NCI-H128 (cell line): ENCODE measurements around the gene CNIH3.
"Not testable (repeated sequence)": the region's sequence is repeated elsewhere in the genome, so short reads cannot be mapped to it uniquely, and the experiment has no call there.

Experiments
- DNase-seq: peaks from one replicate; lab custom pipeline; 2025; ENCODE audit not compliant: unreplicated experiment; lab: John Stamatoyannopoulos, UW

Gene CNIH3

DNA sequence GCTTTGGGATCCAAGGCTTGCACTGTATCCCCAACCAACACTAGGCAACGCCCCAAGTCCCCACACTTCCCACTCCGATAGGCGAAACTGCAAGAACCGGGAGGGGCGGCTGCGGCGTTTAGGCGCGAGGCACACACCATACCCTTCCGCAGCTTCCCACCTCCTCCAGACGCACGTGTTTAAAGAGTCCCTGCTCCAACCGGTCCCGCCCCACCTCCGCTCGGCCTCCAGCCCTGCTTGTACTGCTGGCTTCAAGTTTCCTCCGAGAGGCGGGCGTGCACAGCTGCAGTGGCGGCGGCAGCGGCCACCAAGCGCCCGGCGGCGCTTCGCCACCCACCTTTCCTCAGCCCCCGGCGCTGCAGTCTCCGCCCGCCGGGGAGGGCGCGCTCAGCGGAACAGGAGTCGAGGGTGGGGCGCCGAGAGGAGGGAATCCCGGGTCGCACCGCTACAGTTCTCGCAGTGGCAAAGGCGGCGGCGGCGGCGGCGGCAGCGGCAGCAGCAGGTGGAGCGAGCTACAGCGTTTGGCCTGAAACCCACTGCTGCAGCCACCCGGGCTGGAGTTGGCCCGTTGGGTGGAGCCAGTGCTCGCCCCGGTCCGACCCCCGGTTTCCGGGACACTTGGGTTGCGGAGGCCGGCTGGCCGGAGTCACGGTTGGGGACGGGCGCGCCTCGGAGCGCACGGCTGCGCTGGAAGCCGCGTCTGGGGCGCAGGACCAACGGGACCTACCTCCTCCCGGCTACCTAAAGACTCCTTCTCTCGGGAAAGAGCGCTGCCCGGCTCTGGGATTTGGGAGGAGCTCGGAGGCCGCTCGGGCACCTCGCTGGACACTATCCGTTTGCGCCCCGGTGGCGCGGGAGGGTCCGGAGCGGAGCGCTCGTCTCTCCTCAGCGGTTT, at the start of gene CNIH3:
Gene CNIH3, plus strand, starts transcription at position 457 of the 895 bp plus-strand sequence. CDS start 858 bp downstream, outside the sequence.
- DNase-seq = peak; percentile 67

DNA sequence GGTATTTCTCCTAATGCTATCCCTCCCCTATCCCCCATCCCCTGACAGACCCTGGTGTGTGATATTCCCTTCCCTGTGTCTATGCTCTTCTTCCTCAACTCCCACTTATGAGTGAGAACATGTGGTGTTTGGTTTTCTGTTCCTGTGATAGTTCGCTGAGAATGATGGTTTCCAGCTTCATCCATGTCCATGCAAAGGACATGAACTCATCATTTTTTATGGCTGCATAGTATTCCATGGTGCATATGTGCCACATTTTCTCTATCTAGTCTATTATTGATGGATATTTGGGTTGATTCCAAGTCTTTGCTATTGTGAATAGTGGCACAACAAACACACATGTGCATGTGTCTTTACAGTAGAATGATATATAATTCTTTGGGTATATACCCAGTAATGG, 49.6 kb upstream of the CNIH3 start:
- DNase-seq = not testable (repeated sequence)

DNA sequence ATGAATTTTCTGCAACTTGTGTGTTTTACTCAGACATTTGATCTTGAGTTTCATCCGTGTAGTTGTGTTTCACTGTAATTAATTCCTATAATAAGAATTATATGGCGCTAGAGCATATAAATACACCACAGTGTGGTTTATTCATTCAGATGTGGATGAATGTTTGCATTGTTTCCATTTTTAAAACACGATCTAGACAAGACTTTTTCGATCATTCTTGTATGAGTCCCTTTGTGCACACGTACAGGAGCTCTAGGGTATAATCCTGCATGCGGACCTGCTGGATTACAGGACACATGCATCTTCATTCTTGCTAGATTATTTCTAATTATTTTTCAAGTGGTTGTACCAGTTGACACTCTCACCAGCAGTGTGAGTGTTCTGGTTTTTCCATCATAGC, 46.8 kb upstream of the CNIH3 start:
- DNase-seq = no peak

DNA sequence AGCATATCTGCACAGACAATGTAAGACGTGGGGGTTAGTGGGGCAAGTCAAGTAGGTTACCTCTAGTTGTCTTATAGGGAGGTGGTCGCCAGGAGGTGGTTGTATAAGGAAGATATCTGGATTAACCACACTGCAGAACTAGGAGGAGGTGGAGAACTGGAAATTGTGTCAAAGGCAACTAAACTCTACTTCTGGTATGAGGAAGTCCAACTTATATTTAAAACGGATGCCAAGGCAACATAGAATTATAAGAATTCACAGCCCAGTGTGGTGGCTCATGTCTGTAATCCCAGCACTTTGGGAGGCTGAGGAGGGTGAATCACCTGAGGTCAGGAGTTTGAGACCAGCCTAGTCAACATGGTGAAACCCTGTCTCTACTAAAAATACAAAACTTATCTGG, 44.1 kb upstream of the CNIH3 start:
- not testable (repeated sequence) for DNase-seq

DNA sequence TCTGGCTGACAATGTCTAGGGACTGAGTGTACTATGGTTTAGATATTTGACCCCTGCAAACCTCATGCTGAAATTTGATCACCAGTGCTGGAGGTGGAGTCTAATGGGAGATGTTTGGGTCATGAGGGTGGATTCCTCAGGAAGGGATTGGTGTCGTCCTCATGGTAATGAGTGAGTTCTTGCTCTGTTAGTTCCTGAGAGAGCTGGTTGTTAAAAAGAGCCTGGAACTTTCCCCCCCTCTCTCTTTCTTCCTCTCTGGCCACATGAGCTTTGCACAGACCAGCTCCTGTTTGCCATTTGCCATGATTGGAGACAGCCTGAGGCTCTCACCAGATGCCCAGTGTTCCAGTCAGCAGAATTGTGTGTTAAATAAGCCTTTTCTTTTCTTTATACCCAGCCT, 36.6 kb upstream of the CNIH3 start:
- no peak for DNase-seq

DNA sequence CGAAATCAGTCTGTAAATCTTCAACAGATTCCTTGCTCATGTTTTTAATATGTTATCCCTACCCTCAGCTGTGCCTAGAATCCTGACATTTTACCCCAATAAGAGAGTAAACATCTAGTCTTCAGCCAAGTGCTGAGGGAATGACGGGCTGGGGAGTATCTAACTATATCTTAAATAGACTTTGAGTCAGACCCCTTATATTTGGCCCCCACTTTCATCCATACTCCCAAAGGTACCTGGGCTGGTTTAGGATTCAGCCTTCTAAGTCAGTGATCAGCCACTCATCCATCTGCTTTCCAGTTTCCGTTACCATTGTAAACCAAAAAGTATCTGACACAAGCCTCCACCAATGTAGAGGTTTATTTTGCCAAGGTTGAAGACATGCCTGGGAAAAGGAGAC, 36.1 kb upstream of the CNIH3 start:
- no peak for DNase-seq

DNA sequence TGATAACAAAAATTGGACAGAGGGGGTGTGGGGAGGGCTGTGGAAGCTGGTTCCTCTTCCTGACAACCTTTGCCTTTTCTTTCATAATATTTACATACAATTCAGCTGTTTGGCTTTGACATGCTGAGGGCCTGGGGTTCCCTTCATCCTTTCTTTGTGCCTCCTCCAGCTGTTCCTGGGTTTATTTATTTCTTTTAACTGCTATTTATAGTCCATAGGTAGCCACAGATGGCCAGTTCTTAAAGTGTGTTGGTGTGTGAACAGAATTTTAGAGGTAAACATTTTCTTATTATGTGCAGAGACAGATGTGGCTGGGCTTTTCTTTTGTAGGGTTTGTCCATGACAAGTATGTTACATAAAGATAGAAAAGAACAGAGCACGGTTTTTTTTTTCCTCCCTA, 34.1 kb upstream of the CNIH3 start:
- no peak for DNase-seq

DNA sequence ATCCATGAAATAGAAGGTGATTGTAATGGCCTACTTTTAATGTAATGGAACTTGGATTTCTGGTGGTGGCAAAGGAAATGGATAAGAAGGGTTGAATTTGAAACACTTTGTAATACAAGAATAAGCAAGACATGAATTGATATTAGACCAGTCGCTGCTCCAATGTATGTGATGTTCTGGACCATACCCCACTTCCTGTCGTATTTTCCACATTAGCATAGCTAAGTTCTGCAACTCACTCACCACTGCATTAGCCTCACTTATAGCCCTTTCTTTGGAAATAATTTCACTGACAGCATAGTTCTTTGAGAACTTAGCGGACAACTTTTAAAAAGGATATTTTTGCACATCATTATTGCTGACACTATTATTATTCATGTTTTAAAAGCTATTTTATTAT, 32.3 kb upstream of the CNIH3 start:
- DNase-seq = no peak

DNA sequence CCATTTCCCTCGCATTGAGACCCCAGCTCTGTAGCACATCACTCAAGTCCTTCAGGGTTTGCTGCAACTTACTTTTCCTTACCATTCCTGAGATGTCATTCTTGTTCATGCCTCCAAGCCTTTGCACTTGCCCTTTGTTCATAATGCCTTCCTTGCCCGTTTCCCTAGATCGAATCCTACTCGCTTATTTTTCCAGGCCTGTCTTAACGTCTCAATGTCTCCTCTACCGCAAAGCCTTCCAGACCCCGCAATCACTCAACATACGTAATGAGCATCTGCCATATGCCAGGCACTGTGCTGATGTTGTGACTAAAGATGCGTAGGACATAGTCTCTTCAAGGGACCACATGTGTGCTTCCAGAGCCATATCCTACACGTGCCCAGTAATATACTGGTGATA, 31.1 kb upstream of the CNIH3 start:
- DNase-seq = no peak

DNA sequence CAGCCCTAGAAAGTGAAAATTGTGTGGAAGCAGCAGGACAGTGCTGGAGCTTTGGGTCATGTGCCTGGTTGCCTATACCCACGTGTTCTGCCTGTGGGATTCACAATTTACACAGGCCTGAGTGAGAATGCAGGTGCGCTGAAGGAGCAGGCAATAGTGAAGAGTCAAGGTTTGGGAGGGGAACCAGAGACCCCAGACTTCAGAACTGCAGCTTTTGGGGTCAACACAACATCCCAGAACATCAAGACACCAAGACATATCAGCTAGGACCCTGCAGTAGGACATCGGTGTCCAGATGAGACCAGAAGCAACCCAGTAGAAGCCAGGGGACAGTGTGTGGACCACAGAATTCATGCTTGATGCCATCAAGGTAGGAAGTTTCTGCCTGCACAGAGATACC, 29.1 kb upstream of the CNIH3 start:
- DNase-seq = no peak

DNA sequence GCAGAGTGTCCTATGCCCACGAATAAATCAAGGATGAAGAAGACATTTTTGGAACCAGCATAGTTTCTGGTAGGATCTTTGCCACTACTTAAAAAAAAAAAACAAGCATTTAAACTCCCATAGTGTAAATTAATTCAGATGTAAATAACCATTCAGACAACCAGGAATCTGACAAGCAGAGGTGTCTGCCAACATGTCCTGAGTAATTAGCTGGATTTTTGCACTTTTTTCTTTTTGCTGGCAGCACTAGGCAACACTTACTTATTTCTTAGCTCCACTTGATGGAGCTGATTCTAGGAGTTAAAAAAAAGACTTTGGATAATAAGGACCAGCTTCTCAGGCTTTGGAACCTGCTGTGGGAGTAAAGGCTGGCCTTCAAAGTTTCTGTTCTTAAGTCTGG, 27.6 kb upstream of the CNIH3 start:
- DNase-seq = no peak

DNA sequence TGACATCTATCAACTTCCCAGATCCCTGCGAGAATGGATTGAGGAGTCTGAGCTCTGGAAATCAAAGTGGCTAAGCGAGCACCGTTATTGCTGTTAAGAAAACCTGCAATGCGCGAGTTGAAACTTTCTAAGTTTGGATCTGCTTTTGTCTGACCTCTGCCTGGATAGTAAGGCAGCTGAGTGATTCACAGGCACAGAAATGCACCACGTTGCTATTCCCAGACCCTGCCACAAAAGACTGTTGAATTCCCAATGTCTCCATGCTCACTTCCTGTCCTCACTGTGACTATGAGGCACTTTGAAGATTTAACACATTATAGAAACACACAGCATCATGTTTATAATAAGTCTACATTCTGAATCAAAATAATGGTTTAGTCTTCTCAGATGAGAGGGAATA, 27.1 kb upstream of the CNIH3 start:
- no peak for DNase-seq

DNA sequence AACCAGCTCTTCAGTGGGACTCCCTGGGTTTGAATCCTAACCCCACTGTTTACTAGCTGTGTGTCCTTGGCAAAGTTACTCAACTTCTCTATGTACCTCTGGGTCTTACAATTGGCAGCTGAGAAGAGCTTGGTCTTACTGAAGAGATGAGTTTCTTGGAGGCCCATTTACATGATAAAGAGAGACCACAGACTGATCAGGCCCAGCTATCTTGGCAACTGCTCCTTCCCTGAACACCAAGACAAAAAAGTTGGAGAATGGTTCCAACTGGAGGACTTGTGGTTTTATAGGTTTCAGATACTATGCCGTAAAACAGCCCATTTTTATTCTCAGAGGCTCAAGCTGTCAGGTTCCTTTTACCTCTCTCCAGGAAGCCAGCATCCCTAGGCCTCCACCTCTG, 24.8 kb upstream of the CNIH3 start:
- no peak for DNase-seq

DNA sequence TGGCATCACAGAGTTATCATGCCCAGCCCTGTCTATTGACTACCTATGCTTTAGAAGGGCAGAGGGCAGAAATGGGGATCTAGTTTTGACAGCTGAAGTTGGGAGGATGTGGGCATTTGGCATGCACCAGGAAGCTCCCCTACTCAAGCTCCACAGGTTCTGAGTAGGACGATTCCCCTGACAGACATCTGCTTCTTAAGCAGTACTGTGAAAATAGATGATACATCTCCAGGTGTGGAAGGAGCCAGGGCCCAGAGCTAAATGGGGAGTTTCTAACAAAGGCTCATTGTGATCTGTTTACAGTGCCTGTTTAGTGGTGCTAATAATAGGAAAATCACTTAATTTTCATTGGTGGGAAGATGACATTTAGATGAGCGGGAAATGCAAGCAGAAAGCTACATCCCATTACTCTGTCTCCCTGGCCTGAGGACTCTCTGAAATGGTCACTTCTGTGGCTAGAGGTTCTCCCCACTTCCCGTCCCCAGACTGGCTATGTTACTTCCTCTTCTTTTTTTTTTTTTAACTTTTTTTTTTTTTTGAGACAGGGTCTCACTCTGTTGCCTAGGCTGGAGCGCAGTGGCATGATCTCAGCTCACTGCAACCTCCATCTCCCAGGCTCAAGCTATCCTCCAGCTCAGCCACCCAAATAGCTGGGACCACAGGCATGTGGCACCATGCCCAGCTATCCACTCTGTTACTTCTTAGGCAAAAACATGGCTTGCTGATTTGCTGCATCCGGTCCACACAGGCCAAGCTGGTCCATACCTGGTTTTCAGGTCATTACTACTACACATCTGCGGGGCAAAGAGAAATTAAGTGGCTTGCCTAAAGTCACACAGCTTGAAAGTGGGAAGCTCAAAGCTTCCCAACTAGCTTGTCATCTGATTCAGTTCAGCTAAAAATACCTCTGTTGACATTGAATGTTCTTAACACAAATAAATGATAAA, 23.2 kb upstream of the CNIH3 start:
- DNase-seq = no peak

DNA sequence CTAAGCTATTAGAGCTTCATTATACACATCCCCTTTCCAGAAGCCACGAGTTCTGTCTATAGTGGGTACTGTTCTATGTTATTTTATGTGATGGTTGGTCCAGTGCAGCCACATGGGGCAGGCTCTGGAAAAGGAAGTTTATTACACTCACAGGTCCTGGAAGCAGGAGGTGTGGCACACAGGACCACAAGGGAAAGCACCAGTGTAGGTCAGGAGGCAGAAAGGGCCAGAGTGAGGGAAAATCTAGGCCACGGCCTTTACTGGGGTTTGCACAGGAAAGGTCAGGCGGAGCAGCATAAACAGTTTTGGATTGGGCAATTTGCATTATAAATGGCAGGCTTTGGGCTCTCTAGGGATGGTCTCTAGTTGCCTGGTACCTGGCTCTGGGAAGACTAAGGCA, 21.8 kb upstream of the CNIH3 start:
- DNase-seq = no peak

DNA sequence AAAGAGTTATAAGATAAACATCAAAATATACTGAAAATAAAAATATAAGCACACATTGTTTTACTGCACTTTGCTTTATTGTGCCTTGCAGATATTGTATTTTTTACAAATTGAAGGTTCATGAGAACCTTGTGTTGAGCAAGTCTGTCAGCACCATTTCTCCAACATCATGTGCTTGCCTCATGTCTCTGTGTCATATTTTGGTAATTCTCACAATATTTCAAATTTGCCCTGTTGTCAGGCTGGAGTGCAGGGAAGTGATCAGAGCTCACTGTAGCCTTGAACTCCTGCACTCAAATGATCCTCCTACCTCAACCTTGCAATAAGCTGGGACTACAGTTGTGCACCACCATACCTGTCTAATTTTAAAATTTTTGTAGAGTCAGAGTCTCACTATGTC, 21.3 kb upstream of the CNIH3 start:
- DNase-seq = no peak

DNA sequence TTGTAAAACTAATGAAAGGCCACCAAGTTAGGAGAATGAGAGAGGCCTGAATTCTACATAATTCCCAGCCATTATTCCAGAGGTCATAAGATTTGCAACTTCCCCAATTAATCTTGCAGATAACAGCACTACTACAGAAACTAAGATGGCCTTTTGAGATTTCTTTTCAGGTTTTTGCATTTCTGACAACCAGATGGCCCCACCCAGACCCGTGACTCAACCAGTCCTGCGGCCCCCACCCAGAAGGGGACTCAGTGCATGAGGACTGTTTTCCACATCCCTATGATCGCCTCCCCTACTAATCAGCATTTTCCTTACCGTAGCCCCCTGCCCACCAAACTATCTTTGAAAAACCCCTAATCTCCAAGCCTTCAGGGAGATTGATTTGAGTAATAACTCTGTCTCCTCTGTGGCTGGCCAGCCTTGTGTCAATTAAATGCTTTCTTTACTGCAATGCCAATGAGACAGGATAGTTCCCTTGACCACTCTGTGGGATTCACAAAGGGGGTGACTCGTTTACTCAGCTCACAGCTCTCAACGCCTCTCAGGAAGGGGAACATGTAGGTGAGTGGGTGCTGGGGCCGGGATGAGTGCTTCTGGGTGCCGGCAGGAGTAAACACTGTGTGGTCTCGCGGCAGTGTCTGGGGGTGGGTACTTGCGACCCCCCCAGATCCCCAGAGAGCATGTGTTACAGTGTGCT, 10.5 kb upstream of the CNIH3 start:
- no peak for DNase-seq

DNA sequence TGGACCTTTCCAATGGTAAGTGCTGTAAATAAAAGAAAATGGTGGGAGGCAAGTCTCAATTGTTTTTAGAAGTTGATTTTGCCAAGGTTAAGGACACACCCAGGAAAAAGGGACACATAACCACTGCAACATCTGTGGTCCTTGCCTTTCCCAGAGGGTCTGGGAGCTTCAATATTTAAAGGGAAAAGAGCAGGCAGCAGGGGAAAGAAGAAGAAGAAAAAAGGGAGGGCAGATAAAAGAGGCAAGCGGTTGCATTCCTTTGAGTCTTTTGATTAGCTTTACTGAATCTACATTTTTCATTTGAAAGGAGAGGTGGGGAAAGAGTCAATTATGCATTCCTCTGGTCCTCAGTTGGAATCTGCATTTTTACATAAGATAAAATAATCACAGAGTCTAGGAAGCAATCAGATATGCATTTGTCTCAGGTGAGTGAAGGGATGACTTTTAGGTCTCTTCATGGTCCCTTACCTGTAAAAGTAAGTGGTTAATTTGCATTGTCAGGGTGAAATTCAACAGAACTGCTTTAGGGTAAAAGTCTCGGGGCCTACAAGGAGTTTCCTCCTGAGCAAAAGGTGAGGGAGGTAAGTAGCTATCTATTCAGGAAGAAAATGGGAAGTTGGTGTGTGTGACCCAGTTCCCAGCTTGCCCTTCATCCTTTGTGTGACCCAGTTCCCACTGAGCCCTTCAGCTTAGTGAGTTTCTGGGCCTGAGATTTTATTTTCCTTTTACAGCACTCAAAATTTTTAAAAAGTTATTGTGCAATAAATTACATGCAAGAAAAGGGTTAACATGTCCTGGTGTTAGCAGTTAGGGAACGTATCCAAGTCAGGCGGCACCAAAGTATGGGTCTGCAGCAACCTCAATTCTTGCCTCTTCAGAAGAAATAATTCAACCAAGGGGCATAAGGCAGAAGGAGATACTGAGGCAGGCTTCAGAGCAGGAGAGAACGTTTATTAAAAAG, 8.6 kb upstream of the CNIH3 start:
- DNase-seq = no peak

DNA sequence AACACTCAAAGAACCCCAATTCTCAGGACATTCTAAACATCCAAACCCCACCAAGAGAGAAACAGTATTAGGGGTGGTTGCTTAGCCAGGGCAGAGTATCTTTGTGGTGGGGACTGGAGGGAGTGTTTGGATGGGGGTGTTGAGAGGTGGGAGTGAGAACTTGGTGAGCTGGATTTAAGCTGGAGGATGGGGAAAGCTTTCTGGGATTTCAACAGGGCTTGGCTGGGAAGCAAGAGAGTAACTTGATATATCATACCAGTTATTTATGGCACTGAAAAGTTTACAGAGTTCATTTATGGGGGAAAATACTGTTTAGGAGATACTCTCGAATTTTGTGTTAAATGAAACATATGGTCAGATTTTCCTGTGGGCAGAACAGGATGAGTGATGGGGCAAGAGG, 6.8 kb upstream of the CNIH3 start:
- DNase-seq = no peak

DNA sequence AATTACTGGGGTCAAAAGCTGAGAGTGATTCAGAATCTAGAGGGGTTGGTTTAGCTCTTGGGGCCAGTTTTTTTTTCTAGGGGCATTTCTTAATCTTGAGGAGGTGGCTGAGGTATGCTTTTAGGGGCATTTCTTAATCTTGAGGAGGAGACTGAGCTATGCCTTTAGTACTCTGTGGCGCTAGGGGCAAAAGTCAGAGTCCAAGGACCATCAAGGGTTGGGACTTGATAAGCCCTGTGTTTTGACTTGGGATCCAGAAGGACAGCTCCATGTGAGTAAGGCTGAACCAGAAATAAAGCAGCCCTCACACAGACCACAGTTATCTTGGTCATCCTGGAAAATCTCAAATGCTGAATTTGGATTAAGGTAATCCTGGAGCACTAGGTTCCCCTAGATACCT, 3.9 kb upstream of the CNIH3 start:
- DNase-seq = no peak
